HepG2 (cell line): ENCODE data around the gene XPR1. TPM values are rescaled to one million over a fixed set of nuclear protein-coding genes. Genes with fewer than 3 reads are reported as not detected.
A peak's percentile ranks its signal among the peaks of the same experiment; 100 is the strongest.

ENCODE experiments used
- ATAC-seq: fragments of 200-7000 bp; cut with Tn5 transposase; 3 replicates; pipeline ENCODE4 v1.9.1; 2020; ENCODE audit warnings: mild to moderate bottlenecking, moderate library complexity
- BruUV-seq: library from RNA; stranded (reverse); fragments of 400-500 nt; replicated peaks from 2 replicates; lab custom pipeline; 2021; lab: Mats Ljungman, UMichigan
- CTCF ChIA-PET: fragments of 300-600 bp; formaldehyde crosslinking; extraction: SDS; loops from one replicate; lab custom pipeline; 2021; ENCODE audit warnings: low total read pairs, inconsistent platforms, low intra/inter-chr PET ratio; lab: Yijun Ruan, JAX
- POLR2A ChIA-PET: fragments of 350-600 bp; sonication (Branson Sonifier 250); formaldehyde crosslinking; loops from one replicate; lab custom pipeline; 2020; ENCODE audit warnings: antibody characterized with exemption, inconsistent platforms; lab: Yijun Ruan, JAX
- DNase-seq: peaks from one replicate; pipeline ENCODE4 v3.0.0-alpha.2; 2015; ENCODE audit warnings: low spot score
- FAIRE-seq: peaks from 3 replicates; lab custom pipeline; 2011; peaks lifted over from hg19 to GRCh38; lab: Jason Lieb, UNC
- H2AFZ ChIP-seq: one replicate; pipeline ENCODE4 v1.6.1; 2011; ENCODE audit warnings: low read length, inconsistent platforms
- H3K27ac ChIP-seq: fragments of 300-600 bp; 3 replicates; pipeline ENCODE4 v1.8.0; 2011; ENCODE audit warnings: mixed run types, mild to moderate bottlenecking, mixed read lengths, low read length, inconsistent platforms; ENCODE audit not compliant: insufficient read depth; ENCODE audit errors: extremely low read length
- H3K27me3 ChIP-seq, 2 experiments: fragments of 200-600 bp in 1 of 2; 2 replicates in 1 of 2; 3 replicates in 1 of 2; pipeline versions ENCODE4 v1.6.0 to v1.8.0; 2011; ENCODE audit warnings: low read length in 2 of 2, mild to moderate bottlenecking in 2 of 2, moderate library complexity in 2 of 2, inconsistent platforms in 1 of 2; ENCODE audit not compliant: insufficient read depth in 2 of 2, control insufficient read depth in 1 of 2
- H3K36me3 ChIP-seq, 2 experiments: fragments of 200-600 bp in 1 of 2; replicated peaks in 1 of 2; 2 replicates in 1 of 2; 3 replicates in 1 of 2; pipeline versions ENCODE4 v1.5.1 to v1.8.0; 2011; ENCODE audit warnings: low read length in 2 of 2, inconsistent platforms in 1 of 2; ENCODE audit not compliant: insufficient read depth in 2 of 2, control insufficient read depth in 1 of 2
- H3K4me1 ChIP-seq: 2 replicates; pipeline ENCODE4 v1.5.1; 2012; ENCODE audit warnings: low read length, inconsistent platforms; ENCODE audit not compliant: insufficient read depth
- H3K4me2 ChIP-seq: 2 replicates; pipeline ENCODE4 v1.6.0; 2011; ENCODE audit warnings: low read depth, low read length, inconsistent platforms
- H3K4me3 ChIP-seq, 3 experiments: fragments of 200-600 bp in 1 of 3; sonication (generic), shearing (Covaris generic) in 1 of 3; replicated peaks in 1 of 3; 2 replicates each; pipeline ENCODE4 v1.5.1; 2011 to 2016; ENCODE audit warnings: low read length in 3 of 3, inconsistent platforms in 2 of 3, low read depth in 2 of 3, mild to moderate bottlenecking in 2 of 3, control low read depth in 1 of 3, mixed read lengths in 1 of 3; ENCODE audit not compliant: insufficient read depth in 1 of 3
- H3K79me2 ChIP-seq: one replicate; pipeline ENCODE4 v1.6.1; 2011; ENCODE audit warnings: low read length, inconsistent platforms; ENCODE audit not compliant: insufficient read depth
- H3K9ac ChIP-seq: 2 replicates; pipeline ENCODE4 v1.6.0; 2011; ENCODE audit warnings: mild to moderate bottlenecking, low read depth, low read length, inconsistent platforms; ENCODE audit not compliant: insufficient read depth
- H3K9me3 ChIP-seq: 2 replicates; pipeline ENCODE4 v1.5.1; 2012; ENCODE audit warnings: mild to moderate bottlenecking, low read length
- H4K20me1 ChIP-seq: 2 replicates; pipeline ENCODE4 v1.6.0; 2011; ENCODE audit warnings: inconsistent platforms, mild to moderate bottlenecking, low read length, moderate library complexity; ENCODE audit not compliant: insufficient read depth
- GPN1 ChIP-seq: sonication (generic); formaldehyde crosslinking; IDR thresholded peaks from 2 replicates; pipeline ENCODE4 v1.5.1; 2020; ENCODE audit warnings: missing genetic modification reagents, borderline replicate concordance
- HIVEP1 ChIP-seq: sonication (generic); formaldehyde crosslinking; IDR thresholded peaks from 2 replicates; pipeline ENCODE4 v1.4.0; 2020; ENCODE audit warnings: mild to moderate bottlenecking, missing genetic modification reagents
- HNF4A ChIP-seq: sonication (generic); formaldehyde crosslinking; IDR thresholded peaks from 2 replicates; pipeline ENCODE4 v1.4.0; 2020; ENCODE audit warnings: missing genetic modification reagents
- HNF4G ChIP-seq, 2 experiments: sonication (generic) in 1 of 2; formaldehyde crosslinking in 1 of 2; IDR thresholded peaks; 2 replicates each; pipeline versions ENCODE4 v1.4.0 to v1.6.1; 2011 to 2020; ENCODE audit warnings: borderline replicate concordance in 2 of 2, low read depth in 2 of 2, mild to moderate bottlenecking in 2 of 2, low read length in 1 of 2, missing genetic modification reagents in 1 of 2, moderate library complexity in 1 of 2
- KMT2B ChIP-seq: IDR thresholded peaks from 2 replicates; pipeline ENCODE4 v1.6.1; 2016; ENCODE audit warnings: missing genetic modification reagents, missing compliant biosample characterization
- SETDB1 ChIP-seq: sonication (generic); formaldehyde crosslinking; IDR thresholded peaks from 2 replicates; pipeline ENCODE4 v1.5.1; 2020; ENCODE audit warnings: missing genetic modification reagents, mild to moderate bottlenecking, borderline replicate concordance
- ZNF260 ChIP-seq: sonication (generic); formaldehyde crosslinking; IDR thresholded peaks from 2 replicates; pipeline ENCODE4 v1.4.0; 2020; ENCODE audit warnings: missing genetic modification reagents, low read depth, mild to moderate bottlenecking, borderline replicate concordance
- ZNF430 ChIP-seq: sonication (generic); formaldehyde crosslinking; IDR thresholded peaks from 2 replicates; pipeline ENCODE4 v1.9.0; 2021; ENCODE audit warnings: mild to moderate bottlenecking, missing genetic modification reagents
- ZNF460 ChIP-seq: sonication (generic); formaldehyde crosslinking; IDR thresholded peaks from 2 replicates; pipeline ENCODE4 v1.5.1; 2020; ENCODE audit warnings: missing genetic modification reagents, mild to moderate bottlenecking, borderline replicate concordance
- WGBS: methylation state at CpG from one replicate; pipeline ENCODE4 v1.1.6; 2017; ENCODE audit warnings: low lambda C conversion rate; 5-methylcytosine and 5-hydroxymethylcytosine counted together
- in situ Hi-C: cut with HindIII; loops from 2 replicates; pipeline ENCODE4 v1.10.0; 2017; ENCODE audit warnings: low pct_unique_long_range_greater_than_20kb; ENCODE audit not compliant: extremely low pct_ligation_motif_present
- intact Hi-C: fragments of 100-400 bp; cut with micrococcal nuclease; formaldehyde crosslinking; loops from one replicate; pipeline ENCODE4 v1.10.0; 2022; ENCODE audit not compliant: unreplicated experiment
- polyA plus RNA-seq, 8 experiments: library from polyadenylated mRNA; depleted of rRNA in 3 of 8; stranded (reverse) in 7 of 8; unstranded in 1 of 8; fragments of >200 nt; fragmentation: Illumina TruSeq in 4 of 8; extraction: Trizol in 4 of 8; gene quantifications; 2 replicates each; pipeline versions ENCODE4 v1.2.1 to v1.2.3, GENCODE V29; 2011 to 2016; ENCODE audit warnings: low read depth in 4 of 8, missing spikeins in 1 of 8, mixed read lengths in 1 of 8; ENCODE audit not compliant: insufficient read depth in 1 of 8
- total RNA-seq, 5 experiments: library from RNA; depleted of rRNA; stranded (reverse); fragments of >200 nt; fragmentation: Illumina TruSeq; extraction: Trizol; gene quantifications; 2 replicates each; pipeline ENCODE4 v1.2.3, GENCODE V29; 2016; ENCODE audit warnings: low read depth in 1 of 5

The XPR1 gene
- total and polyA plus RNA-seq, 2 of the 13 experiments (the other 11 are each of a cell fraction or from before 2014, with no cell fraction given), result 22.3 to 23.6 TPM

- no peak for TF ChIP-seq HIVEP1 (CRISPR knock-in tag)
Observed at GRCh38 chr1:180842491-180843275, 210.9 kb downstream of the XPR1 start (continued).

GRCh38 chr1:180845352-180845751 is 213.5 kb downstream of the XPR1 start:
- no peak for DNase-seq
- H3K4me3 ChIP-seq, result no peak overlapping the region
- in situ Hi-C loops (no loop called here), intact Hi-C loops (loop anchor here (5.0 kb wide), 1 partner anchor 68 kb away; no protein-coding TSS in a partner anchor)
- H3K36me3 ChIP-seq, result no peaks in the 10 kb centered on the region; a peak in 1 of 5 replicates
- H3K9me3 ChIP-seq, result no peaks in the 10 kb centered on the region
- no peaks in the 10 kb centered on the region for H4K20me1 ChIP-seq
- FAIRE-seq, result no peak
- no TSS peak for BruUV-seq
- no peak overlapping the region for H2AFZ ChIP-seq
- no peaks in the 10 kb centered on the region for H3K79me2 ChIP-seq
- TF ChIP-seq ZNF430 (CRISPR knock-in tag) (no peak), ZNF260 (CRISPR knock-in tag) (no peak), HNF4G (IDR thresholded peaks at IDR 0.05; ENCODE audit: borderline replicate concordance, low read depth, low read length) (no peak), HNF4G (CRISPR knock-in tag; IDR thresholded peaks at IDR 0.05; ENCODE audit: borderline replicate concordance, low read depth) (no peak)
- H3K27ac ChIP-seq, result no peak overlapping the region
- H3K27me3 ChIP-seq, result no peaks in the 10 kb centered on the region
- no peak for ATAC-seq
- no peak overlapping the region for H3K9ac ChIP-seq
- H3K4me1 ChIP-seq, result peaks cover 8% of the 10 kb centered on the region
- 83% methylated on average over 1 of the region's 1 CpG for WGBS
- POLR2A ChIA-PET, result no interaction called here
- CTCF ChIA-PET, result no interaction called here
- no peak overlapping the region for H3K4me2 ChIP-seq

GRCh38 chr1:180848191-180848590 is 216.4 kb downstream of the XPR1 start:
- Histone ChIP-seq H3K9me3 (no peaks in the 10 kb centered on the region), H3K27me3 (no peaks in the 10 kb centered on the region), H4K20me1 (no peaks in the 10 kb centered on the region), H3K4me1 (peaks cover 8% of the 10 kb centered on the region), H3K36me3 (no peaks in the 10 kb centered on the region; a peak in 1 of 5 replicates), H3K27ac (no peak overlapping the region), H2AFZ (no peak overlapping the region), H3K4me3 (no peak overlapping the region), H3K9ac (no peak overlapping the region), H3K4me2 (no peak overlapping the region), H3K79me2 (no peaks in the 10 kb centered on the region)
- FAIRE-seq, result no peak
- ChIA-PET POLR2A (no interaction called here), CTCF (no interaction called here)
- peak; percentile 37; the same call in 1 of the 3 replicates for ATAC-seq
- intact Hi-C loops, result loop anchor here (5.0 kb wide), 1 partner anchor 71 kb away; no protein-coding TSS in a partner anchor
- peak; percentile 23 for DNase-seq
- TF ChIP-seq SETDB1 (CRISPR knock-in tag) (no peak), GPN1 (CRISPR knock-in tag) (no peak), KMT2B (CRISPR knock-in tag) (no peak), ZNF460 (CRISPR knock-in tag) (no peak), HNF4A (CRISPR knock-in tag) (peak; percentile 48; the same call in 1 of the 2 replicates)
- no TSS peak for BruUV-seq
- in situ Hi-C loops, result no loop called here
